ENCODE data around the gene BCAS3.
"Not testable (repeated sequence)": the region's sequence is repeated elsewhere in the genome, so short reads cannot be mapped to it uniquely, and the experiment has no call there.

The BCAS3 gene

GRCh38 chr17:61337290-61337689, 659.6 kb downstream of the BCAS3 start:
- no peak for DNase-seq (ENCODE audit: low read depth in 2 of 2)

DNA sequence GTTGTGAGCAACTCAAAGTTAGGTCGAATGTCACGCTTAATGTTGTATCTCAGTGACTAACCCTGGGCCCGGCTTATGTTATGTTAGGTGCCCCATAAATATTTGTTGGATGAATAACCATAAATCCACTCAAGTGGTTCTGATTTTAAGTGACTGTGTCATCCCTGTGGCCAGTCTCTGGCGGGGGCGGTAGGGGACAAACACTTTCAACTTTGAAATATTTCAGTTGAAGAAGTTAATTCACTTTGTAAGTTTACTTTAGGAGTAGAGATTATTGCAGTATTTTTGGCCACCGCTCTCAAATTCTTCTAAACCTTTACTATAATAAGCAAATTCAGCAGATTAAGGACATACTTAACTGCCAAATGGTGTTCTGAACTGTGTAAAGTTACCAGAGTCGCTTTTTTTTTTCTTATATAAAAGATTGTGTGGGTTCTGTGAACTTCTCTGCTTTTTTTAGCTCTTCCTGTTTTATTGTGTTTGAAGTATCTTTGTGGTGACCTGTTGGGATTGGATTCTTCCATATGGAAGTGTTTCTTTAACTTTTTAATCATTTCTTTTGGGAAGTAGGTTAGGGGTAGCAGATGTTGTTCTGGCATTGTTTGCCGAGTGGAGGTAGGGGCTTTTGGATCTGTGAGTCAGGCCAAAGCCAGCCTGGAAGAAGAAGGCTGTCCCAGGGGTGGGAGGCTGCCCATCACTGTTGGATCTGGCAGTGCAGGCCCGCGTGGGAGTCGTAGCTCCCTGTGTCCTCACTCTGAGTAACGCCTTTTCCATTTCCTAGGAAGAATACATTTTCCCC, 660.5 kb downstream of the BCAS3 start:
- DNase-seq (ENCODE audit: low read depth in 2 of 2) = no peak

DNA sequence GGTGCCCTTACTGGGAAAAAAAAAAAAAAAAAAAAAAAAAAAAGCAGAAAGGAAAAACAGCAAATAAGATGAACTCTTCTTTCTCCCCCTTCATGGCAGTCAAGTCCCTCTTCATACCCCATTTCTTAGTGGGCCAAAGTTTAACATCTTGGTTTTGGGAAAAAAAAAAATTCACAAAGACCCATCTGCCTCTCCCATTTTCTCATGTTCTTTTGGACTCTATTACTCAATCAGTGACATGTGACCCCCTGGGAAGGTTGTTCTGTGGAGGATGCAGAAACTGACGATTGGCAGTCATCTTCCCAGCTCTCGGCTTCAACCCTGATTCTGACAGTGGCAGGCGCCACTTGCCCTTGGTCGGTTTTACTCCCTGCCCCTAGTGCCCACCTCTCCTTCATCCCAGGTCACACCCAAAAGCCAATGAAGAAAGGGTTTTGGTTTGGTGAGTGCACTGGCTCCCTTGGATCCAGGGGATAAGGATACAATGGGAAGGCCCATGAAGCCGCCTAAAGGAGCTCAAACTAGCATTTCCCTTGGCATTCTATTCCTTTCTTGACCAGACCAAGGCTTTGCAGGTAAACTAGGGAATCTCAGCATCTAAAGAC, 661.3 kb downstream of the BCAS3 start:
- DNase-seq (ENCODE audit: low read depth in 2 of 2) = no peak

DNA sequence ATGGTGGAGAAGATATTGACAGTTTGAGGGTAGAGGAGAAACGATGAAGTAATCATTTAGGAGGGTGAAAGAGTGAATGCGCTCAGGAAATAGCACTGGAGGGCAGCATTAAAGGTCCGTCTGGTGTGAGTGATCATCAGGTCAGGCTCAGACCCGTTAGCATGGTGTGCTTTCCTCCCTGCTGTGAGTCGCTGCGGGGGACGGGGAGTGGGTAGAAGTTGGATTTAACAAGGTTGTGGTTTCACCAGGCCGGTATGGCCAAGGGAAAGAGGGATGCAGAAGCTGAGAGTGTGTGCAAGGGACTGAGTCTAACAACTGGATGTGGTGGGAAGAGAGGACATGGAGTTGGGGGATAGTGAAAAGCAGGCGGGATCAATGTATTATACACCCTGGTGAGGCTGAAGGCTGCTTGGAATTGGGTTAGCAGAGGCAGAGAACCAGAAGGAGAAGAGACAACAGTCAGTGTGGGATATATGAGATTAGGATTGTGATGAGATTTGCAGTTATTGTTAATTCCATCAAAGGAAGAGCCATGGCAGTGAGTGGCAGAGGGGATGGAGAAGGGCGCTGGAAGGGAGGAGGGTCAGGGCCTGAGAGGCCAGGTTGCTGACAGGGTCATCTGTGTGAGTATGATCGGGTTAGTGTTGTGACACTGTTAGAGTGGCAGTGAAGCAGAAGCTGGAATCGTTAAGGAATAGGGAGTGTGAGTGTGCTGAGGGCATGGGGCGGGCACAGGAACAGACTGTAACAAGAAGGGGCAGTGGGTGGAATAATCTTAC, 663.0 kb downstream of the BCAS3 start:
- no peak for DNase-seq (ENCODE audit: low read depth in 2 of 2)

- DNase-seq (ENCODE audit: low read depth in 2 of 2) = no peak
These were observed 665.9 kb downstream of the BCAS3 start for GRCh38 chr17:61343576-61343975.

DNA sequence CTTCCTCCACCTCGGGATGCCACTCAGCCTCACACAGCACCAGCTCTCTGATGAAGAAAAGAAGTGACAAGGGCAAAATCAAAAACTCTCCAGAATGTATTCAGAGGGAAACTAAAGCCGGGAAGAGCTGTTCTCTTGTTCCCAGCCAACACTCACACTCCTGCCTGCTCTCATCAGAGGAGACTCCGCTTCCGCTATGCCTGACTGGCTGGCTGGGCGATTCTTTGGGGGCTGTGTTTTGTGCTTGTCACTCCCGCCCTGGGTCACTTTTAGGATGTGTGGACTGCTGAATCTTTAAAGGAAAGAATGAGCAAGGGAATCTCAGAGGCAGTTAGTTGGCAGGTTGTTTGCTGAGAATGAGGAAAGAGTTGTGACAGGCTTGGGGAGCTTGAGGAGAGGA, 667.4 kb downstream of the BCAS3 start:
- no peak for DNase-seq (ENCODE audit: low read depth in 2 of 2)

GRCh38 chr17:61345825-61346666, 668.4 kb downstream of the BCAS3 start:
- DNase-seq (ENCODE audit: low read depth in 2 of 2) = no peak

GRCh38 chr17:61349350-61349749, 671.7 kb downstream of the BCAS3 start:
- no peak for DNase-seq (ENCODE audit: low read depth in 2 of 2)

GRCh38 chr17:61351745-61352407, 674.2 kb downstream of the BCAS3 start:
- no peak for DNase-seq (ENCODE audit: low read depth in 2 of 2)

DNA sequence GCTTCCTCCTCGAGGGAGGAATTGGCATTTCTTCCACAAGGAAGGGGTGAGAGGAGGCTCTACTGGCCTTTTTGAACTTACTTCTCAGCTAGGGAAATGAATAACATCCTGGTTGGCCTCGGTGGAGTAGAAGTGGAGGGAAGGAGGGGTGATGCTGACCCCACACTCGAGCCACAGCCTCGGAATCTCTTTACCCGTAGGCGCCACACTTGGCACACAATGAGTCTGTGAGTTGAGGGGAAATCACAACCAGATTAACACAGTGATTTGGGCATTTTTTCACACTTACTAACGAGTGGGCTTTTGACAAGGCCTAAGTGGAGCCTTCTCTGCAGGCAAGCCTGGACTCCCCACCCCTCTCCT, 674.7 kb downstream of the BCAS3 start:
- DNase-seq (ENCODE audit: low read depth in 2 of 2) = no peak

GRCh38 chr17:61352781-61353491, 675.3 kb downstream of the BCAS3 start:
- DNase-seq (ENCODE audit: low read depth in 2 of 2) = no peak

DNA sequence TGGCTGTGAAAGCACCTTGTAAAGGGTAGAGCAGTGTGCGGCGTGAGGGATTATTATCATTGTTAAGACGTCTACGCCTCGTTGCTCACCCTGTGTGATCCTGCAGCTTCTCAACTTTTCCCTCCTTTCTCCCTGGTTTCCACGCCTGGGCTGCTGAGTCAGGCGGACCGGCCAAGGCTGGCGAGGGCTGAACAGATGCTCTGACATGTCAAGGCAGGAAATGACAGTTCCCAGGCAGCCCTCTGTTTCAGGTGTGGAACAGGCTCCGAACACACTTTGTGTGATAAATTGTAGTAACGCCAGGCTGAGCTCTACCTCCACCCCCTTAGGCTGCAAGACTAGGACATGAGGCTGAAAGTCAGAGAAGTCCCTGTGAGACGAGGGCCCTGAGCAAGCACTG, 676.0 kb downstream of the BCAS3 start:
- DNase-seq (ENCODE audit: low read depth in 2 of 2) = no peak

GRCh38 chr17:61354895-61355874, 677.5 kb downstream of the BCAS3 start:
- no peak for DNase-seq (ENCODE audit: low read depth in 2 of 2)

DNA sequence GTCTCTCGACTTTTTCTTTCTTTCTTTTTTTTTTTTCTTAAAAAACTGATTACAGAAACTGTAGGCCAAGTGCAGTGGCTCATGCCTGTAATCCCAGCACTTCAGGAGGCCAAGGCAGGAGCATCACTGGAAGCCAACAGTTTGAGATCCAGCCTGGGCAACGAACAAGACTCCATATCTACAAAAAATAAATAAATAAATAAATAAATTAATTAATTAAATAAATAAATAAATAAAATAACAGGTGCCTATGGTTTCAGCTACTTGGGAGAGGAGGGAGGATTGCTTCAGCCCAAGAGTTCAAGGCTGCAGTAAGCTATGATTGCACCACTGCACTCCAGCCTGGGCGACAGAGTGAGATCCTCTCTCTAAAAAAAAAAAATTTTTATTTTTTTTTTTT, 679.4 kb downstream of the BCAS3 start:
- DNase-seq (ENCODE audit: low read depth in 2 of 2) = not testable (repeated sequence)

DNA sequence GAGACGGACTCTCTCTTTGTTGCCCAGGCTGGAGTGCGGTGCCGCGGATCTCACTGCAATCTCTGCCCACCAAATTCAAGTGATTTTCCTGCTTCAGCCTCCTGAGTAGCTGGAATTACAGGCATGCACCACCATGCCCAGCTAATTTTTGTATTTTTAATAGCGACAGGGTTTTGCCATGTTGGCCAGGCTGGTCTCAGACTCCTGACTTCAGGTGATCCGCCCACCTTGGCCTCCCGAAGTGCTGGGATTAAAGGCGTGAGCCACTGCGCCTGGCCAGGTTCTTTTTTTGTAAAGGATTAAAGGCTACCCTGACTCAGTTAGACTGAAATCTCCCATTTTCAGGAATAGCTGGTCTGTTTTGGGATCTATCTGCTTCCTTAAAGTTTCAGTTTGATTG, 681.9 kb downstream of the BCAS3 start:
- not testable (repeated sequence) for DNase-seq (ENCODE audit: low read depth in 2 of 2)

GRCh38 chr17:61360318-61360943, 682.8 kb downstream of the BCAS3 start:
- DNase-seq (ENCODE audit: low read depth in 2 of 2) = no peak

- DNase-seq (ENCODE audit: low read depth in 2 of 2) = no peak
These were observed 683.4 kb downstream of the BCAS3 start for GRCh38 chr17:61361084-61361483.

- DNase-seq (ENCODE audit: low read depth in 2 of 2) = no peak
These were observed 684.7 kb downstream of the BCAS3 start for GRCh38 chr17:61362396-61362795.

Data from stimulated activated CD4-positive, alpha-beta T cell treated with anti-CD3 and anti-CD28 coated beads, Interleukin-15, amount 100 ng/mL, for 48 hours (primary cell).